ENCODE data around the gene SUPT20HL1.

Gene SUPT20HL1

DNA sequence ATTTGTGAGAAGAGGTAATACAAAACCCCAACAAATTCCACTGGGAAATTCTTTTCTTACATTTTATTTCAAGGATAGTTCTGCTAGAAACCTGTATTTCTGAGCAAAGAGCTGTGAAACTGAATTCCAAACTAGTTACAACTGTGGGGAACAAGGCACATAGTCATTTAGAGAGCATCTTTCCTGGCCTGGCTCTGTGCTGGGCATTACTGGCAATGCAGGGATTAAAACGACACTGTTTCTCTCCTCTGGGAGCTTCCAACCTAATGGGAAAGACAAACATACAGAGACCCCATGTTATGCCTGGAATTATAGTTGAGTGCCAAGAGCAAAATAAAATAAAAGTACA is 36.5 kb downstream of the SUPT20HL1 start:
- DNase-seq: no peak

GRCh38 chrX:24398766-24399165 is 38.3 kb downstream of the SUPT20HL1 start:
- DNase-seq: no peak

DNA sequence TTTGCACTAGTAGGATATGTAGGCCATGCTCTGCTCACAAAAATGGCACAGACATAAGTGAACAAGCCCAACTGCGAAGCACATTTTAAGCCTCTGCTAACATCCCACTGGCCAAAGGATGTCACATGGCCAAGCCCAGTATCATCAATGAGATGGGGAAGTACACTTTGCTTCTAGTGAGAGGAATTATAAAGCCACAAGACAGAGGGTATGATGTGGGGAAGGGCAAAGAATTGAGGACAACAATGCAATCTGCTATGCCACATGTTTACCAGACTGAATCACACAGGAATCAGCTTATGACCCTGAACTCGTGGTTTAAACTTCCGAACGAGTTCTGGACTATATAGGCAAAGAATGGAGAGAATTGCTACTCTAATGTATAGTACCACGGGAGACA is 39.1 kb downstream of the SUPT20HL1 start:
- peak; percentile 17 to 44 (median 26) for DNase-seq

DNA sequence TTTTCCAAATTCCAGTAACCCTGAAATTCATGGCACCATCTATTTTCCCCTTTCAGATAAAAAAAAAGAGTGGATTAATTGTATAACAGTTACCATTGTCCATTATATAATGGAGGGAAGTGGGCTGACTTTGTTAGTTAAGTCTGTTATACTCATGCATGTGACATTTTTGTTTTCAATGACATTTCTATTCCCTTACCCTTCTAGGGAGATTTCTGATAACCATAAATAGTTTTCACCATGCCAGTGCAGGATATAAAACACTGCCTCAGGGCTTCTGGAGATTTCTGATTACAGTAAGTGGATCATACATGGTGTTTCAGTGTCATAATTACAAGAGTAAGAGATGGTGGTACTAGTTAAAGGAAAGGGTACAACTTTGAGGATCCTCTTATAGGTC is 45.5 kb downstream of the SUPT20HL1 start:
- no peak for DNase-seq
